WTC11 (cell line): ENCODE results near the gene TCP11L2. TPM values are rescaled to one million over a fixed set of nuclear protein-coding genes. Genes with fewer than 3 reads are reported as not detected.

Experiments
- ATAC-seq: fragments of 200-7000 bp; cut with Tn5 transposase; 2 replicates; pipeline ENCODE4 v1.10.0; 2021; ENCODE audit warnings: mild to moderate bottlenecking, moderate library complexity
- CTCF ChIA-PET: fragments of 300-600 bp; sonication (Branson Sonifier 250); formaldehyde crosslinking; loops from one replicate; lab custom pipeline; 2021; ENCODE audit warnings: antibody characterized with exemption; lab: Charles Lee
- POLR2A ChIA-PET: fragments of 350-600 bp; sonication (Branson Sonifier 250); formaldehyde crosslinking; loops from one replicate; lab custom pipeline; 2021; ENCODE audit warnings: antibody characterized with exemption; lab: Charles Lee
- DNase-seq: peaks from one replicate; pipeline ENCODE4 v3.0.0; 2021; ENCODE audit warnings: low spot score
- H3K27ac Mint-ChIP-seq: 2 replicates; pipeline ENCODE4 v1.8.0; 2021; ENCODE audit warnings: mixed read lengths
- H3K27me3 Mint-ChIP-seq: 2 replicates; pipeline ENCODE4 v1.8.0; 2021; ENCODE audit warnings: low read depth, mild to moderate bottlenecking, moderate library complexity, mixed read lengths
- H3K36me3 Mint-ChIP-seq: 2 replicates; pipeline ENCODE4 v1.8.0; 2021; ENCODE audit warnings: mixed read lengths
- H3K4me1 Mint-ChIP-seq: 2 replicates; pipeline ENCODE4 v1.8.0; 2022; ENCODE audit warnings: mixed read lengths
- H3K4me3 Mint-ChIP-seq: 2 replicates; pipeline ENCODE4 v1.8.0; 2021; ENCODE audit warnings: mild to moderate bottlenecking, moderate library complexity, mixed read lengths
- H3K9me3 Mint-ChIP-seq: 2 replicates; pipeline ENCODE4 v1.8.0; 2021; ENCODE audit warnings: mixed read lengths
- ATF6 ChIP-seq: sonication (generic); formaldehyde crosslinking; IDR thresholded peaks from 2 replicates; pipeline ENCODE4 v1.8.1; 2023; ENCODE audit warnings: mild to moderate bottlenecking, missing genetic modification reagents
- CREM ChIP-seq: sonication (generic); formaldehyde crosslinking; IDR thresholded peaks from 2 replicates; pipeline ENCODE4 v1.8.1; 2022; ENCODE audit warnings: mild to moderate bottlenecking, missing genetic modification reagents, moderate library complexity
- E2F4 ChIP-seq: sonication (generic); formaldehyde crosslinking; IDR thresholded peaks from 2 replicates; pipeline ENCODE4 v1.8.1; 2022; ENCODE audit warnings: low read depth, mild to moderate bottlenecking, moderate library complexity, missing genetic modification reagents, borderline replicate concordance
- EMX1 ChIP-seq: fragments of 250-450 bp; sonication (Bioruptor Pico); IDR thresholded peaks from 2 replicates; pipeline ENCODE4 v1.8.0; 2021; ENCODE audit warnings: mild to moderate bottlenecking
- FOXJ3 ChIP-seq: sonication (generic); formaldehyde crosslinking; IDR thresholded peaks from 2 replicates; pipeline ENCODE4 v1.9.0; 2021; ENCODE audit warnings: missing genetic modification reagents, mild to moderate bottlenecking, borderline replicate concordance
- MLX ChIP-seq: sonication (generic); formaldehyde crosslinking; IDR thresholded peaks from 2 replicates; pipeline ENCODE4 v1.8.1; 2023; ENCODE audit warnings: mild to moderate bottlenecking, missing genetic modification reagents, moderate library complexity
- MYBL2 ChIP-seq: sonication (generic); formaldehyde crosslinking; IDR thresholded peaks from 2 replicates; pipeline ENCODE4 v1.8.1; 2023; ENCODE audit warnings: mild to moderate bottlenecking, moderate library complexity, missing genetic modification reagents
- NFE2L1 ChIP-seq: sonication (generic); formaldehyde crosslinking; IDR thresholded peaks from 2 replicates; pipeline ENCODE4 v1.8.1; 2023; ENCODE audit warnings: missing genetic modification reagents
- SMAD3 ChIP-seq: sonication (generic); formaldehyde crosslinking; IDR thresholded peaks from 2 replicates; pipeline ENCODE4 v1.8.0; 2022; ENCODE audit warnings: missing genetic modification reagents, mild to moderate bottlenecking, borderline replicate concordance
- SMAD4 ChIP-seq: sonication (generic); formaldehyde crosslinking; IDR thresholded peaks from 2 replicates; pipeline ENCODE4 v1.8.0; 2022; ENCODE audit warnings: mild to moderate bottlenecking, missing genetic modification reagents
- ZBTB21 ChIP-seq: sonication (generic); formaldehyde crosslinking; IDR thresholded peaks from 2 replicates; pipeline ENCODE4 v1.8.1; 2023; ENCODE audit warnings: mild to moderate bottlenecking, missing genetic modification reagents, borderline replicate concordance
- ZNF232 ChIP-seq: sonication (generic); formaldehyde crosslinking; IDR thresholded peaks from 2 replicates; pipeline ENCODE4 v1.8.0; 2022; ENCODE audit warnings: mild to moderate bottlenecking, missing genetic modification reagents
- ZNF281 ChIP-seq: sonication (generic); formaldehyde crosslinking; IDR thresholded peaks from 2 replicates; pipeline ENCODE4 v1.8.0; 2023; ENCODE audit warnings: mild to moderate bottlenecking, missing genetic modification reagents
- ZNF317 ChIP-seq: sonication (generic); formaldehyde crosslinking; IDR thresholded peaks from 2 replicates; pipeline ENCODE4 v1.8.1; 2023; ENCODE audit warnings: low read depth, mild to moderate bottlenecking, moderate library complexity, missing genetic modification reagents, borderline replicate concordance
- ZNF512 ChIP-seq: sonication (generic); formaldehyde crosslinking; IDR thresholded peaks from 2 replicates; pipeline ENCODE4 v1.8.1; 2022; ENCODE audit warnings: missing genetic modification reagents, borderline replicate concordance
- ZNF532 ChIP-seq: fragments of 250-450 bp; sonication (Bioruptor Pico); IDR thresholded peaks from 2 replicates; pipeline ENCODE4 v1.9.0; 2021; ENCODE audit warnings: mild to moderate bottlenecking, borderline replicate concordance
- ZSCAN18 ChIP-seq: fragments of 250-450 bp; sonication (Bioruptor Pico); IDR thresholded peaks from 2 replicates; pipeline ENCODE4 v2.1.2; 2022; ENCODE audit warnings: mild to moderate bottlenecking, moderate library complexity
- total RNA-seq: library from RNA; stranded (reverse); gene quantifications from 3 replicates; pipeline ENCODE4 v1.2.3, GENCODE V29; 2021

TCP11L2 gene
- total RNA-seq, 1 experiment from 2014 or later: 12.3 TPM

- no peak overlapping the region for H3K4me3 Mint-ChIP-seq
- H3K27ac Mint-ChIP-seq: no peak overlapping the region
- ChIA-PET CTCF (interaction anchor here (2.9 kb wide), 1 partner anchor 530 kb away, joined by 15 read pairs; no protein-coding TSS in a partner anchor), POLR2A (no interaction called here)
- TF ChIP-seq ATF6 (no peak), SMAD4 (CRISPR knock-in tag) (no peak), ZBTB21 (CRISPR knock-in tag) (no peak), EMX1 (CRISPR knock-in tag) (no peak), NFE2L1 (no peak), FOXJ3 (no peak), MYBL2 (CRISPR knock-in tag) (no peak), ZNF532 (CRISPR knock-in tag) (no peak), ZNF512 (CRISPR knock-in tag) (no peak), SMAD3 (CRISPR knock-in tag) (no peak), ZNF281 (no peak), ZNF232 (CRISPR knock-in tag) (no peak), ZNF317 (CRISPR knock-in tag) (no peak), CREM (no peak), ZSCAN18 (CRISPR knock-in tag) (no peak), E2F4 (CRISPR knock-in tag) (no peak), MLX (CRISPR knock-in tag) (no peak)
- no peaks in the 10 kb centered on the region for H3K9me3 Mint-ChIP-seq
- peaks cover 11% of the 10 kb centered on the region for H3K36me3 Mint-ChIP-seq
- ATAC-seq: no peak
- no peaks in the 10 kb centered on the region for H3K27me3 Mint-ChIP-seq
- peaks cover 13% of the 10 kb centered on the region for H3K4me1 Mint-ChIP-seq
- no peak for DNase-seq
These were observed 86.6 kb downstream of the TCP11L2 start for GRCh38 chr12:106389151-106389550.
